ENCODE results near the gene CRYBB2.
"Not testable (repeated sequence)": the region's sequence is repeated elsewhere in the genome, so short reads cannot be mapped to it uniquely, and the experiment has no call there.

- not testable (repeated sequence) for TF ChIP-seq CTCF (IDR thresholded peaks at IDR 0.05); EZH2 (IDR thresholded peaks at IDR 0.05; ENCODE audit: borderline replicate concordance, insufficient read depth, low read depth, low read length, poor library complexity, severe bottlenecking)
These were observed 54.5 kb downstream of the CRYBB2 start for GRCh38 chr22:25273928-25274327.
